ENCODE data around the gene TMC3.

DNA sequence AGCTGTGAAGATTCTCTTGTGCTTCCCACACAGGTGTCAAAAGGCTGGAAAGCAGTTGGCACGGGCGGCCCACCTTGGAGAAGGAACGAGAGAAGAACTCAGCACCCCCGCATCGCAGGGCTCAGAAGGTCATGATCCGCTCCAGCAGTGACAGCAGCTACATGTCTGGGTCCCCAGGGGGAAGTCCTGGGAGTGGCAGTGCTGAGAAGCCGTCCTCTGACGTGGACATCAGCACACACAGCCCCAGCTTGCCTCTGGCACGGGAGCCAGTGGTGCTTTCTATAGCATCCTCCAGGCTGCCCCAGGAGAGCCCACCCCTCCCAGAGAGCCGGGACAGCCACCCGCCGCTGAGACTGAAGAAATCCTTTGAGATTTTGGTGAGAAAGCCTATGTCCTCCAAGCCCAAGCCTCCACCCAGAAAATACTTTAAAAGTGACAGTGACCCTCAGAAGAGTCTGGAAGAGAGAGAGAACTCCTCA lies 81.5 kb downstream of the TMC3 start:
- TF ChIP-seq, protein P1, sequence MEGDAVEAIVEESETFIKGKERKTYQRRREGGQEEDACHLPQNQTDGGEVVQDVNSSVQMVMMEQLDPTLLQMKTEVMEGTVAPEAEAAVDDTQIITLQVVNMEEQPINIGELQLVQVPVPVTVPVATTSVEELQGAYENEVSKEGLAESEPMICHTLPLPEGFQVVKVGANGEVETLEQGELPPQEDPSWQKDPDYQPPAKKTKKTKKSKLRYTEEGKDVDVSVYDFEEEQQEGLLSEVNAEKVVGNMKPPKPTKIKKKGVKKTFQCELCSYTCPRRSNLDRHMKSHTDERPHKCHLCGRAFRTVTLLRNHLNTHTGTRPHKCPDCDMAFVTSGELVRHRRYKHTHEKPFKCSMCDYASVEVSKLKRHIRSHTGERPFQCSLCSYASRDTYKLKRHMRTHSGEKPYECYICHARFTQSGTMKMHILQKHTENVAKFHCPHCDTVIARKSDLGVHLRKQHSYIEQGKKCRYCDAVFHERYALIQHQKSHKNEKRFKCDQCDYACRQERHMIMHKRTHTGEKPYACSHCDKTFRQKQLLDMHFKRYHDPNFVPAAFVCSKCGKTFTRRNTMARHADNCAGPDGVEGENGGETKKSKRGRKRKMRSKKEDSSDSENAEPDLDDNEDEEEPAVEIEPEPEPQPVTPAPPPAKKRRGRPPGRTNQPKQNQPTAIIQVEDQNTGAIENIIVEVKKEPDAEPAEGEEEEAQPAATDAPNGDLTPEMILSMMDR (IDR thresholded peaks at IDR 0.05; ENCODE audit: low read length), result no peak
- TF ChIP-seq EZH2 (IDR thresholded peaks at IDR 0.05; ENCODE audit: borderline replicate concordance, low read length), result no peak
